Measurements from ENCODE around the gene GMPR2. TPM values are rescaled to one million over a fixed set of nuclear protein-coding genes. Genes with fewer than 3 reads are reported as not detected.
"Not testable (repeated sequence)": the region's sequence is repeated elsewhere in the genome, so short reads cannot be mapped to it uniquely, and the experiment has no call there.

GMPR2 gene
- total RNA-seq, 4 donors from 2014 or later = 39.0 to 57.2 (median 49.0) TPM

- no peak overlapping the region for H3K4me3 ChIP-seq (ENCODE audit: low read depth, poor library complexity, severe bottlenecking)
- WGBS, 2 donors = 86 to 90% methylated on average over 5 of the region's 5 CpGs
- intact Hi-C loops (cut with DNase I; ENCODE audit: low total_unique reads) = no loop called here
- DNase-seq (ENCODE audit: low spot score in 2 of 2) = peak in 1 of 2 donors; percentile 63
- TF ChIP-seq CTCF (IDR thresholded peaks at IDR 0.05) = no peak
- no peak for TF ChIP-seq POLR2A (IDR thresholded peaks at IDR 0.05)
Measured at GRCh38 chr14:24238527-24239037, 5.9 kb downstream of the GMPR2 start.

- intact Hi-C loops (cut with DNase I; ENCODE audit: low total_unique reads) = no loop called here
- 81 to 82% methylated on average over 9 of the region's 9 CpGs for WGBS, 2 donors
- peak in 1 of 2 donors; percentile 83 for DNase-seq (ENCODE audit: low spot score in 2 of 2)
- TF ChIP-seq CTCF (IDR thresholded peaks at IDR 0.05) (no peak), POLR2A (IDR thresholded peaks at IDR 0.05) (no peak)
- H3K4me3 ChIP-seq (ENCODE audit: low read depth, poor library complexity, severe bottlenecking) = no peak overlapping the region
Measured at GRCh38 chr14:24240110-24240918, 7.6 kb downstream of the GMPR2 start.

- intact Hi-C loops (cut with DNase I; ENCODE audit: low total_unique reads) = loop anchor here (2.0 kb wide), 1 partner anchor 55 kb away; no protein-coding TSS in a partner anchor
- peak overlapping the region; percentile 56 for H3K4me3 ChIP-seq (ENCODE audit: low read depth, poor library complexity, severe bottlenecking)
- 0 to 1% methylated on average over 27 to 28 of the region's 39 CpGs for WGBS, 2 donors
- TF ChIP-seq POLR2A (IDR thresholded peaks at IDR 0.05) (no peak), CTCF (IDR thresholded peaks at IDR 0.05) (no peak)
- peak in 1 of 2 donors; percentile 97 for DNase-seq (ENCODE audit: low spot score in 2 of 2)
Measured at GRCh38 chr14:24241829-24242443, 9.2 kb downstream of the GMPR2 start.

GRCh38 chr14:24243336-24243836 is 10.7 kb downstream of the GMPR2 start:
- intact Hi-C loops (cut with DNase I; ENCODE audit: low total_unique reads) = loop anchor here (2.0 kb wide), 1 partner anchor 53 kb away; no protein-coding TSS in a partner anchor
- DNase-seq (ENCODE audit: low spot score in 2 of 2) = peak in 1 of 2 donors; percentile 86
- no peak overlapping the region for H3K4me3 ChIP-seq (ENCODE audit: low read depth, poor library complexity, severe bottlenecking)

GRCh38 chr14:24245350-24245749 is 12.6 kb downstream of the GMPR2 start:
- peak in 1 of 2 donors; percentile 56 for DNase-seq (ENCODE audit: low spot score in 2 of 2)
- intact Hi-C loops (cut with DNase I; ENCODE audit: low total_unique reads); H3K4me3 ChIP-seq (ENCODE audit: low read depth, poor library complexity, severe bottlenecking): not testable (repeated sequence)
- 94% methylated on average over 11 of the region's 11 CpGs for WGBS, 2 donors

More at GRCh38 chr14:24243336-24243836, 10.7 kb downstream of the GMPR2 start:
- TF ChIP-seq CTCF (IDR thresholded peaks at IDR 0.05) (no peak), POLR2A (IDR thresholded peaks at IDR 0.05) (no peak)
- WGBS, 2 donors = 54 to 58% methylated on average over 10 of the region's 10 CpGs

- DNase-seq (ENCODE audit: low spot score in 2 of 2) = peak in 1 of 2 donors; percentile 49
- intact Hi-C loops (cut with DNase I; ENCODE audit: low total_unique reads) = no loop called here
- H3K4me3 ChIP-seq (ENCODE audit: low read depth, poor library complexity, severe bottlenecking) = no peak overlapping the region
- WGBS, 2 donors = 85 to 92% methylated on average over 3 of the region's 3 CpGs
- no peak for TF ChIP-seq CTCF (IDR thresholded peaks at IDR 0.05)
- TF ChIP-seq POLR2A (IDR thresholded peaks at IDR 0.05) = no peak
Measured at GRCh38 chr14:24246765-24247212, 14.1 kb downstream of the GMPR2 start.
